ENCODE data around the gene CSK. TPM values are rescaled to one million over a fixed set of nuclear protein-coding genes. Genes with fewer than 3 reads are reported as not detected.

CSK gene
- total and polyA plus RNA-seq, 2 donors (not counting 1 experiment from before 2014, with no cell fraction given): 325 to 651 TPM

- Histone ChIP-seq H3K9me3 (ENCODE audit: control extremely low read depth in 1 of 3, control insufficient read depth in 2 of 3, insufficient read depth in 1 of 3, low read length in 2 of 3) (peaks cover 0 to 3% (median 0%) of the 10 kb centered on the region in 3 donors), H3K27ac (ENCODE audit: low read length in 2 of 2) (no peak within 1 kb of the TSS), H4K20me1 (ENCODE audit: control insufficient read depth, insufficient read depth, low read length, poor library complexity, severe bottlenecking) (no peaks in the 10 kb centered on the region), H3K9ac (ENCODE audit: low read length) (no peak within 1 kb of the TSS), H3K79me2 (ENCODE audit: control insufficient read depth, insufficient read depth, low read length) (no peaks in the 10 kb centered on the region), H3K4me2 (replicated peaks; ENCODE audit: low read depth, low read length, poor library complexity, severe bottlenecking) (no peak within 1 kb of the TSS), H3K27me3 (replicated peaks in 1 of 4; ENCODE audit: control extremely low read depth in 1 of 4, control insufficient read depth in 3 of 4, insufficient read depth in 4 of 4, low read length in 3 of 4) (no peaks in the 10 kb centered on the region), H3K4me3 (ENCODE audit: control extremely low read depth in 1 of 5, extremely low read depth in 1 of 5, insufficient read depth in 1 of 5, low read depth in 2 of 5, low read length in 4 of 5) (no peak within 1 kb of the TSS), H2AFZ (ENCODE audit: insufficient read depth, low read depth, low read length, poor library complexity, severe bottlenecking) (no peak within 1 kb of the TSS), H3K36me3 (replicated peaks in 1 of 2; ENCODE audit: control extremely low read depth in 1 of 2, control insufficient read depth in 1 of 2, extremely low read depth in 1 of 2, insufficient read depth in 2 of 2, low read length in 1 of 2) (no peaks in the 10 kb centered on the region), H3K4me1 (ENCODE audit: control insufficient read depth in 2 of 2, insufficient read depth in 2 of 2, low read length in 2 of 2) (no peaks in the 10 kb centered on the region)
- DNase-seq: no peak
- ChIA-PET POLR2A (interaction anchor here (0.6 kb wide), 1 partner anchor 609 kb away, joined by 5 read pairs; no protein-coding TSS in a partner anchor), CTCF (no interaction called here)
- TF ChIP-seq CTCF (IDR thresholded peaks at IDR 0.05): no peak
- Mint-ChIP-seq H3K27me3 (peaks cover 9% of the 10 kb centered on the region), H3K4me3 (no peak within 1 kb of the TSS), H3K27ac (no peak within 1 kb of the TSS), H3K4me1 (no peaks in the 10 kb centered on the region), H3K9me3 (ENCODE audit: insufficient read depth) (no peaks in the 10 kb centered on the region)
- intact Hi-C loops (cut with micrococcal nuclease): no loop called here
- 100% methylated on average over 2 of the region's 3 CpGs for WGBS (ENCODE audit: insufficient coverage)
- ATAC-seq (ENCODE audit: low read depth): no peak
Measured at GRCh38 chr15:74748322-74748946, 33.4 kb upstream of the CSK start, which contains the start of gene CYP1A2. TSS of gene CYP1A2 (plus strand) at chr15:74748845. CDS start at chr15:74749739, 894 bp downstream.

- Histone ChIP-seq H4K20me1 (ENCODE audit: control insufficient read depth, insufficient read depth, low read length, poor library complexity, severe bottlenecking) (no peaks in the 10 kb centered on the region), H3K9ac (ENCODE audit: low read length) (no peak overlapping the region), H3K4me1 (ENCODE audit: control insufficient read depth in 2 of 2, insufficient read depth in 2 of 2, low read length in 2 of 2) (no peaks in the 10 kb centered on the region), H2AFZ (ENCODE audit: insufficient read depth, low read depth, low read length, poor library complexity, severe bottlenecking) (no peak overlapping the region), H3K9me3 (ENCODE audit: control extremely low read depth in 1 of 3, control insufficient read depth in 2 of 3, insufficient read depth in 1 of 3, low read length in 2 of 3) (no peaks in the 10 kb centered on the region), H3K4me3 (ENCODE audit: control extremely low read depth in 1 of 5, extremely low read depth in 1 of 5, insufficient read depth in 1 of 5, low read depth in 2 of 5, low read length in 4 of 5) (no peak overlapping the region), H3K36me3 (replicated peaks in 1 of 2; ENCODE audit: control extremely low read depth in 1 of 2, control insufficient read depth in 1 of 2, extremely low read depth in 1 of 2, insufficient read depth in 2 of 2, low read length in 1 of 2) (no peaks in the 10 kb centered on the region), H3K27ac (ENCODE audit: low read length in 2 of 2) (no peak overlapping the region), H3K27me3 (replicated peaks in 1 of 4; ENCODE audit: control extremely low read depth in 1 of 4, control insufficient read depth in 3 of 4, insufficient read depth in 4 of 4, low read length in 3 of 4) (no peaks in the 10 kb centered on the region), H3K4me2 (replicated peaks; ENCODE audit: low read depth, low read length, poor library complexity, severe bottlenecking) (no peak overlapping the region), H3K79me2 (ENCODE audit: control insufficient read depth, insufficient read depth, low read length) (no peaks in the 10 kb centered on the region)
- 96% methylated on average over 20 of the region's 20 CpGs for WGBS (ENCODE audit: insufficient coverage)
- Mint-ChIP-seq H3K27me3 (peaks cover 9% of the 10 kb centered on the region), H3K4me1 (no peaks in the 10 kb centered on the region), H3K9me3 (ENCODE audit: insufficient read depth) (no peaks in the 10 kb centered on the region), H3K4me3 (no peak overlapping the region), H3K27ac (no peak overlapping the region)
- intact Hi-C loops (cut with micrococcal nuclease): no loop called here
- ChIA-PET CTCF (interaction anchor here (0.5 kb wide), 1 partner anchor 225 kb away, joined by 3 read pairs; no protein-coding TSS in a partner anchor), POLR2A (no interaction called here)
- TF ChIP-seq CTCF (IDR thresholded peaks at IDR 0.05) (no peak), EZH2 (IDR thresholded peaks at IDR 0.05; ENCODE audit: borderline replicate concordance, insufficient read depth, low read depth, low read length, poor library complexity, severe bottlenecking) (no peak)
- ATAC-seq (ENCODE audit: low read depth) (no peak), DNase-seq (no peak)
Measured at GRCh38 chr15:74749832-74750231, 32.0 kb upstream of the CSK start.

All from B cell (primary cell).